Astrocyte (in vitro differentiated cells and primary cell): ENCODE data around the gene GALNT17. TPM values are rescaled to one million over a fixed set of nuclear protein-coding genes. Genes with fewer than 3 reads are reported as not detected.

Experiments used
- DNase-seq: peaks from one replicate; pipeline ENCODE4 v3.0.0-alpha.2; 2010; ENCODE audit warnings: low read depth
- FAIRE-seq: peaks from 2 replicates; lab custom pipeline; 2011; peaks lifted over from hg19 to GRCh38; lab: Jason Lieb, UNC
- H2AFZ ChIP-seq: 2 replicates; pipeline ENCODE4 v1.6.0; 2012; ENCODE audit warnings: low read depth, low read length, inconsistent platforms
- H3K27ac ChIP-seq: 2 replicates; pipeline ENCODE4 v1.5.1; 2011; ENCODE audit warnings: low read depth, low read length, inconsistent platforms
- H3K27me3 ChIP-seq: 2 replicates; pipeline ENCODE4 v1.6.0; 2011; ENCODE audit warnings: low read length, inconsistent platforms; ENCODE audit not compliant: insufficient read depth
- H3K36me3 ChIP-seq: 2 replicates; pipeline ENCODE4 v1.5.1; 2011; ENCODE audit warnings: low read length, inconsistent platforms; ENCODE audit not compliant: insufficient read depth
- H3K4me1 ChIP-seq: 2 replicates; pipeline ENCODE4 v1.5.1; 2011; ENCODE audit warnings: low read length, inconsistent platforms; ENCODE audit not compliant: insufficient read depth
- H3K4me2 ChIP-seq: 2 replicates; pipeline ENCODE4 v1.6.0; 2012; ENCODE audit warnings: low read length, inconsistent platforms
- H3K4me3 ChIP-seq: 2 replicates; pipeline ENCODE4 v1.5.1; 2011; ENCODE audit warnings: low read depth, mild to moderate bottlenecking, low read length, inconsistent platforms; ENCODE audit not compliant: insufficient read depth
- H3K79me2 ChIP-seq: 2 replicates; pipeline ENCODE4 v1.6.0; 2012; ENCODE audit warnings: mild to moderate bottlenecking, low read length, inconsistent platforms; ENCODE audit not compliant: insufficient read depth
- H3K9ac ChIP-seq: 2 replicates; pipeline ENCODE4 v1.6.0; 2012; ENCODE audit warnings: mild to moderate bottlenecking, low read length, inconsistent platforms
- H3K9me3 ChIP-seq: 2 replicates; pipeline ENCODE4 v1.5.1; 2012; ENCODE audit warnings: low read depth, mild to moderate bottlenecking, low read length, inconsistent platforms; ENCODE audit not compliant: insufficient read depth
- H4K20me1 ChIP-seq: 2 replicates; pipeline ENCODE4 v1.6.0; 2012; ENCODE audit warnings: low read length, inconsistent platforms; ENCODE audit not compliant: insufficient read depth
- H3K27ac Mint-ChIP-seq: one replicate; pipeline ENCODE4 v1.8.0; 2021; ENCODE audit warnings: mild to moderate bottlenecking, mixed read lengths; ENCODE audit not compliant: unreplicated experiment
- H3K27me3 Mint-ChIP-seq: one replicate; pipeline ENCODE4 v1.8.0; 2021; ENCODE audit warnings: low read depth, mixed read lengths; ENCODE audit not compliant: unreplicated experiment
- H3K36me3 Mint-ChIP-seq: one replicate; pipeline ENCODE4 v1.8.0; 2021; ENCODE audit warnings: low read depth, mixed read lengths; ENCODE audit not compliant: unreplicated experiment
- H3K4me1 Mint-ChIP-seq: one replicate; pipeline ENCODE4 v1.8.0; 2021; ENCODE audit warnings: low read depth, mixed read lengths; ENCODE audit not compliant: unreplicated experiment
- H3K4me3 Mint-ChIP-seq: one replicate; pipeline ENCODE4 v1.8.0; 2021; ENCODE audit warnings: mild to moderate bottlenecking, moderate library complexity, mixed read lengths; ENCODE audit not compliant: unreplicated experiment
- H3K9me3 Mint-ChIP-seq: one replicate; pipeline ENCODE4 v1.8.0; 2021; ENCODE audit warnings: mild to moderate bottlenecking, mixed read lengths; ENCODE audit not compliant: unreplicated experiment
- EZH2 ChIP-seq: IDR thresholded peaks from 2 replicates; pipeline ENCODE4 v1.6.1; 2012; ENCODE audit warnings: mild to moderate bottlenecking, low read length, inconsistent platforms; ENCODE audit not compliant: insufficient read depth
- total RNA-seq: library from RNA; stranded (reverse); gene quantifications from 2 replicates; pipeline ENCODE4 v1.2.1, GENCODE V29; 2021
- TF ChIP-seq, protein P1 (sequence below): IDR thresholded peaks from 2 replicates; pipeline ENCODE4 v1.5.1; 2011; ENCODE audit warnings: low read depth, mild to moderate bottlenecking, inconsistent platforms, low read length, moderate library complexity; ENCODE audit not compliant: insufficient read depth

Gene GALNT17
- total RNA-seq, 1 donor from 2014 or later = 7.8 TPM

GRCh38 chr7:71491336-71491735 lies 359.4 kb downstream of the GALNT17 start:
- H3K27me3 Mint-ChIP-seq = no peaks in the 10 kb centered on the region
- Histone ChIP-seq H3K79me2 (no peaks in the 10 kb centered on the region), H4K20me1 (no peaks in the 10 kb centered on the region), H3K9ac (no peak overlapping the region), H3K4me3 (no peak overlapping the region), H3K4me1 (peaks cover 6% of the 10 kb centered on the region), H3K9me3 (no peaks in the 10 kb centered on the region), H3K27ac (no peak overlapping the region), H3K36me3 (no peaks in the 10 kb centered on the region), H3K4me2 (no peak overlapping the region), H2AFZ (no peak overlapping the region), H3K27me3 (no peaks in the 10 kb centered on the region)
- H3K27ac Mint-ChIP-seq = no peak overlapping the region
- no peak for FAIRE-seq
- H3K9me3 Mint-ChIP-seq = peaks cover 4% of the 10 kb centered on the region
- peaks cover 8% of the 10 kb centered on the region for H3K4me1 Mint-ChIP-seq
- H3K4me3 Mint-ChIP-seq = no peak overlapping the region
- H3K36me3 Mint-ChIP-seq = peaks cover 3% of the 10 kb centered on the region
- TF ChIP-seq, protein P1, sequence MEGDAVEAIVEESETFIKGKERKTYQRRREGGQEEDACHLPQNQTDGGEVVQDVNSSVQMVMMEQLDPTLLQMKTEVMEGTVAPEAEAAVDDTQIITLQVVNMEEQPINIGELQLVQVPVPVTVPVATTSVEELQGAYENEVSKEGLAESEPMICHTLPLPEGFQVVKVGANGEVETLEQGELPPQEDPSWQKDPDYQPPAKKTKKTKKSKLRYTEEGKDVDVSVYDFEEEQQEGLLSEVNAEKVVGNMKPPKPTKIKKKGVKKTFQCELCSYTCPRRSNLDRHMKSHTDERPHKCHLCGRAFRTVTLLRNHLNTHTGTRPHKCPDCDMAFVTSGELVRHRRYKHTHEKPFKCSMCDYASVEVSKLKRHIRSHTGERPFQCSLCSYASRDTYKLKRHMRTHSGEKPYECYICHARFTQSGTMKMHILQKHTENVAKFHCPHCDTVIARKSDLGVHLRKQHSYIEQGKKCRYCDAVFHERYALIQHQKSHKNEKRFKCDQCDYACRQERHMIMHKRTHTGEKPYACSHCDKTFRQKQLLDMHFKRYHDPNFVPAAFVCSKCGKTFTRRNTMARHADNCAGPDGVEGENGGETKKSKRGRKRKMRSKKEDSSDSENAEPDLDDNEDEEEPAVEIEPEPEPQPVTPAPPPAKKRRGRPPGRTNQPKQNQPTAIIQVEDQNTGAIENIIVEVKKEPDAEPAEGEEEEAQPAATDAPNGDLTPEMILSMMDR = no peak
- TF ChIP-seq EZH2 = no peak
- DNase-seq = no peak

DNA sequence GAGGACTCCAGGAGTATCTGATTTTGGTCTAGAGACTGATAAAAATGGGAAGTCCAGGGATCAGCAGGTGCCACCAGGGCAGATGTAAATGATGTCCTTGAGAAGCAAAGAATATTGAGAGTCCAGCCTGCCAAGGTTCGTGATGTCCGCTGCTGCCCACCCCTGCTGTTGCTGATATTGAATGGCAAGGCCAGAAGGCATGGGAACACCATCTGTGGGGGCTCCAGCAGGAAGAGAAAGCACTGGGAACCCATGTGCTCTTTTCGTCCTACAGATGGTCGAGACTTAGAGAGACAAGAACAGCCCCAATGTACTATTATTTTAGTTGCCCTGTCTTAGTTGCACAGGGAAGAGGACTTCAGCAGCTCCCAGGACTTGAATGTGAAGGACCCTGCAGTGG lies 363.9 kb downstream of the GALNT17 start:
- Histone ChIP-seq H3K4me1 (no peaks in the 10 kb centered on the region), H3K4me3 (no peak overlapping the region), H3K79me2 (no peaks in the 10 kb centered on the region), H3K9ac (no peak overlapping the region), H3K9me3 (no peaks in the 10 kb centered on the region), H3K27ac (no peak overlapping the region), H3K27me3 (no peaks in the 10 kb centered on the region), H2AFZ (no peak overlapping the region), H3K4me2 (no peak overlapping the region), H3K36me3 (no peaks in the 10 kb centered on the region), H4K20me1 (no peaks in the 10 kb centered on the region)
- no peaks in the 10 kb centered on the region for H3K9me3 Mint-ChIP-seq
- TF ChIP-seq, protein P1 = no peak
- no peak overlapping the region for H3K27ac Mint-ChIP-seq
- FAIRE-seq (no peak), DNase-seq (no peak)
- H3K4me1 Mint-ChIP-seq = no peaks in the 10 kb centered on the region
- H3K27me3 Mint-ChIP-seq = peaks cover 5% of the 10 kb centered on the region
- no peak overlapping the region for H3K4me3 Mint-ChIP-seq
- H3K36me3 Mint-ChIP-seq = peaks cover 4% of the 10 kb centered on the region

DNA sequence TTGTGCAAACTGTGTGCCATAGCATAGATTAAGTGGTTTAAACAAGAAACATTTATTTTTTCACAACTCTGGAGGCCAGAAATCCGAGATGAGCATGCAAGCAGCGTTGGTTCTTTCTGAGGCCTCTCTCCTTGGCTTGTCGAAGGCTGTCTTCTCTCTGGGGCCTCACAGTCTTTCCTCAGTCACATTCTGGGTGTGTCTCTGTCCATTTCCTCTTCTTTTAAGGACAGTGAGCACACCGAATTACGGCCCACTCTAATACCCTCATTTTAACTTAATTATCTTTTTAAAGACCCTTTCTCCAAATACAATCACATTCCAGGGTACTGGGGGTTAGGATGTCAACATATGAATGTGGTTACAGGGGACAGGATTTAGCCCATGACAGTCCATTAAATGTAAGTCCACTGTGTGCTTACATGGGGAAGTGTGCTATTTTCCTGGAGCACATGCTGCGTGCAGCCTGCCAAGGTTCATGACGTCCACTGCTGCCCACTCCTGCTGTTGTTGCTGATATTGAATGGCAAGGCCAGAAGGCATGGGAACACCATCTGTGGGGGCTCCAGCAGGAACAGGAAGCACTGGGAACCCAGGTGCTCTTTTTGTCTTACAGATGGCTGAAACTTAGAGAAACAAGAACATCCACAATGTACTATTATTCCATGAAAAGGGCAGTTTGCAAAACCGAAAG lies 365.5 kb downstream of the GALNT17 start:
- no peak overlapping the region for H3K4me3 ChIP-seq
- Mint-ChIP-seq H3K9me3 (peaks cover 2% of the 10 kb centered on the region), H3K27ac (no peak overlapping the region), H3K4me3 (no peak overlapping the region), H3K27me3 (peaks cover 5% of the 10 kb centered on the region), H3K4me1 (no peaks in the 10 kb centered on the region), H3K36me3 (peaks cover 4% of the 10 kb centered on the region)
- H4K20me1 ChIP-seq = no peaks in the 10 kb centered on the region
- H3K27me3 ChIP-seq = no peaks in the 10 kb centered on the region
- FAIRE-seq (no peak), DNase-seq (no peak)
- TF ChIP-seq, protein P1 = no peak
- no peak for TF ChIP-seq EZH2
- H3K4me2 ChIP-seq = no peak overlapping the region
- H3K27ac ChIP-seq = no peak overlapping the region
- no peaks in the 10 kb centered on the region for H3K9me3 ChIP-seq
- no peaks in the 10 kb centered on the region for H3K36me3 ChIP-seq
- no peaks in the 10 kb centered on the region for H3K4me1 ChIP-seq
- no peaks in the 10 kb centered on the region for H3K79me2 ChIP-seq
- no peak overlapping the region for H3K9ac ChIP-seq
- no peak overlapping the region for H2AFZ ChIP-seq
